Stimulated activated CD4-positive, alpha-beta T cell treated with anti-CD3 and anti-CD28 coated beads, Interleukin-2, amount 100 ng/mL, for 48 hours (primary cell): Measurements from ENCODE around the gene GLIPR1L2.
A peak's percentile ranks its signal among the peaks of the same experiment; 100 is the strongest.
"Not testable (repeated sequence)": the region's sequence is repeated elsewhere in the genome, so short reads cannot be mapped to it uniquely, and the experiment has no call there.

ENCODE experiments used
- DNase-seq, 2 donors: peaks; one replicate each; pipeline ENCODE4 v3.0.0-alpha.2; 2020

GLIPR1L2 gene

GRCh38 chr12:75390899-75391538 is at the start of gene GLIPR1L2:
Gene GLIPR1L2, plus strand, starts transcription at chr12:75391089. Its CDS starts 28 bp downstream, at chr12:75391117.
- DNase-seq, result peak; percentile 85 to 86

- DNase-seq, result no peak
Measured at GRCh38 chr12:75341873-75342272, 49.0 kb upstream of the GLIPR1L2 start.

GRCh38 chr12:75345531-75345930 is 45.4 kb upstream of the GLIPR1L2 start:
- no peak for DNase-seq

- DNase-seq, result not testable (repeated sequence)
Measured at GRCh38 chr12:75346215-75346614, 44.7 kb upstream of the GLIPR1L2 start.

- DNase-seq, result no peak
Measured at GRCh38 chr12:75349946-75350345, 40.9 kb upstream of the GLIPR1L2 start.

GRCh38 chr12:75350413-75350812 is 40.5 kb upstream of the GLIPR1L2 start:
- no peak for DNase-seq

- no peak for DNase-seq
Measured at GRCh38 chr12:75354011-75354410, 36.9 kb upstream of the GLIPR1L2 start.

GRCh38 chr12:75360920-75361319 is 30.0 kb upstream of the GLIPR1L2 start:
- no peak for DNase-seq

GRCh38 chr12:75361408-75361807 is 29.5 kb upstream of the GLIPR1L2 start:
- DNase-seq, result no peak

- DNase-seq, result no peak
Measured at GRCh38 chr12:75364919-75365318, 26.0 kb upstream of the GLIPR1L2 start.

- DNase-seq, result no peak
Measured at GRCh38 chr12:75366629-75367028, 24.3 kb upstream of the GLIPR1L2 start.

- DNase-seq, result no peak
Measured at GRCh38 chr12:75374971-75375370, 15.9 kb upstream of the GLIPR1L2 start.

GRCh38 chr12:75378354-75378753 is 12.5 kb upstream of the GLIPR1L2 start:
- no peak for DNase-seq

GRCh38 chr12:75389061-75389460 is 1.8 kb upstream of the GLIPR1L2 start:
- no peak for DNase-seq

- DNase-seq, result no peak
Measured at GRCh38 chr12:75389706-75390105, 1.2 kb upstream of the GLIPR1L2 start.

GRCh38 chr12:75390156-75390898 is 562 bp upstream of the GLIPR1L2 start:
- no peak for DNase-seq

- DNase-seq, result no peak
Measured at GRCh38 chr12:75404231-75404630, 13.3 kb downstream of the GLIPR1L2 start.

GRCh38 chr12:75407683-75408082 is 16.8 kb downstream of the GLIPR1L2 start:
- DNase-seq, result no peak

- no peak for DNase-seq
Measured at GRCh38 chr12:75409830-75410229, 18.9 kb downstream of the GLIPR1L2 start.

- DNase-seq, result no peak
Measured at GRCh38 chr12:75414671-75415070, 23.8 kb downstream of the GLIPR1L2 start.

GRCh38 chr12:75419841-75420240 is 29.0 kb downstream of the GLIPR1L2 start:
- DNase-seq, result no peak

GRCh38 chr12:75427491-75427890 is 36.6 kb downstream of the GLIPR1L2 start:
- DNase-seq, result no peak

GRCh38 chr12:75428767-75429166 is 37.9 kb downstream of the GLIPR1L2 start:
- DNase-seq, result no peak

- no peak for DNase-seq
Measured at GRCh38 chr12:75432924-75433323, 42.0 kb downstream of the GLIPR1L2 start.

GRCh38 chr12:75437564-75437963 is 46.7 kb downstream of the GLIPR1L2 start:
- no peak for DNase-seq
